HEK293 (cell line): ENCODE results near the gene EDEM1.

Source experiments
- CTCF ChIP-seq: fragments of 450-650 bp; formaldehyde crosslinking; IDR thresholded peaks from 2 replicates; pipeline ENCODE4 v1.5.1; 2016; ENCODE audit warnings: missing biosample characterization, missing genetic modification characterization
- SP2 ChIP-seq: fragments of 450-650 bp; formaldehyde crosslinking; IDR thresholded peaks from 2 replicates; pipeline ENCODE4 v1.5.1; 2016; ENCODE audit warnings: missing biosample characterization, missing genetic modification characterization
- ZXDB ChIP-seq: fragments of 450-650 bp; formaldehyde crosslinking; IDR thresholded peaks from 2 replicates; pipeline ENCODE4 v1.5.1; 2016; ENCODE audit warnings: missing biosample characterization, missing genetic modification characterization

- TF ChIP-seq SP2 (tag by site-specific recombination), result no peak
- no peak for TF ChIP-seq ZXDB (tag by site-specific recombination)
- TF ChIP-seq CTCF, result no peak
Measured at GRCh38 chr3:5192571-5193365, 5.3 kb downstream of the EDEM1 start.
